ENCODE results near the gene STX2.
"Not testable (repeated sequence)": the region's sequence is repeated elsewhere in the genome, so short reads cannot be mapped to it uniquely, and the experiment has no call there.

Gene STX2

GRCh38 chr12:130752692-130753230, 86.3 kb downstream of the STX2 start:
- TF ChIP-seq CTCF (conservative IDR thresholded peaks at IDR 0.05; ENCODE audit: low read length) (no peak), EZH2phosphoT487 (IDR thresholded peaks at IDR 0.05; ENCODE audit: borderline replicate concordance) (no peak)
- no peaks in the 10 kb centered on the region for H3K9me3 ChIP-seq (ENCODE audit: insufficient read depth, low read depth, low read length)
- H3K4me1 ChIP-seq (ENCODE audit: insufficient read depth, low read length, poor library complexity, severe bottlenecking): no peaks in the 10 kb centered on the region
- H3K27me3 ChIP-seq (ENCODE audit: insufficient read depth, low read length, poor library complexity, severe bottlenecking): no peaks in the 10 kb centered on the region
- no peak overlapping the region for H3K4me2 ChIP-seq (ENCODE audit: low read depth, low read length, poor library complexity, severe bottlenecking)
- no peak overlapping the region for H3K4me3 ChIP-seq (ENCODE audit: low read length, poor library complexity, severe bottlenecking)
- H3F3A ChIP-seq (ENCODE audit: low read depth): no peaks in the 10 kb centered on the region
- no peak overlapping the region for H2AFZ ChIP-seq (ENCODE audit: low read length)
- no peaks in the 10 kb centered on the region for H3K79me2 ChIP-seq (ENCODE audit: insufficient read depth, low read length)
- H3K9ac ChIP-seq (ENCODE audit: low read depth, low read length, poor library complexity, severe bottlenecking): no peak overlapping the region
- H3K9me2 ChIP-seq (replicated peaks; ENCODE audit: low read depth, low read length): no peaks in the 10 kb centered on the region
- no peaks in the 10 kb centered on the region for H3K36me3 ChIP-seq (ENCODE audit: insufficient read depth, low read length)
- H4K20me1 ChIP-seq (ENCODE audit: insufficient read depth, low read length, poor library complexity, severe bottlenecking): no peaks in the 10 kb centered on the region

- H3K9ac ChIP-seq (ENCODE audit: low read depth, low read length, poor library complexity, severe bottlenecking); H3F3A ChIP-seq (ENCODE audit: low read depth); H3K9me2 ChIP-seq (replicated peaks; ENCODE audit: low read depth, low read length); H3K27me3 ChIP-seq (ENCODE audit: insufficient read depth, low read length, poor library complexity, severe bottlenecking); H3K36me3 ChIP-seq (ENCODE audit: insufficient read depth, low read length); H3K4me3 ChIP-seq (ENCODE audit: low read length, poor library complexity, severe bottlenecking); H2AFZ ChIP-seq (ENCODE audit: low read length); H3K4me1 ChIP-seq (ENCODE audit: insufficient read depth, low read length, poor library complexity, severe bottlenecking); H4K20me1 ChIP-seq (ENCODE audit: insufficient read depth, low read length, poor library complexity, severe bottlenecking); H3K9me3 ChIP-seq (ENCODE audit: insufficient read depth, low read depth, low read length); H3K79me2 ChIP-seq (ENCODE audit: insufficient read depth, low read length); H3K4me2 ChIP-seq (ENCODE audit: low read depth, low read length, poor library complexity, severe bottlenecking): not testable (repeated sequence)
Measured at GRCh38 chr12:130752037-130752436, 87.0 kb downstream of the STX2 start.

GRCh38 chr12:130748786-130749185, 90.3 kb downstream of the STX2 start:
- no peaks in the 10 kb centered on the region for H4K20me1 ChIP-seq (ENCODE audit: insufficient read depth, low read length, poor library complexity, severe bottlenecking)
- no peaks in the 10 kb centered on the region for H3F3A ChIP-seq (ENCODE audit: low read depth)
- no peaks in the 10 kb centered on the region for H3K9me3 ChIP-seq (ENCODE audit: insufficient read depth, low read depth, low read length)
- H2AFZ ChIP-seq (ENCODE audit: low read length): no peak overlapping the region
- no peaks in the 10 kb centered on the region for H3K4me1 ChIP-seq (ENCODE audit: insufficient read depth, low read length, poor library complexity, severe bottlenecking)
- no peaks in the 10 kb centered on the region for H3K36me3 ChIP-seq (ENCODE audit: insufficient read depth, low read length)
- no peak overlapping the region for H3K9ac ChIP-seq (ENCODE audit: low read depth, low read length, poor library complexity, severe bottlenecking)
- no peak overlapping the region for H3K4me3 ChIP-seq (ENCODE audit: low read length, poor library complexity, severe bottlenecking)
- H3K79me2 ChIP-seq (ENCODE audit: insufficient read depth, low read length): no peaks in the 10 kb centered on the region
- no peak for TF ChIP-seq EZH2phosphoT487 (IDR thresholded peaks at IDR 0.05; ENCODE audit: borderline replicate concordance)
- no peak for TF ChIP-seq CTCF (conservative IDR thresholded peaks at IDR 0.05; ENCODE audit: low read length)
- H3K27me3 ChIP-seq (ENCODE audit: insufficient read depth, low read length, poor library complexity, severe bottlenecking): no peaks in the 10 kb centered on the region
- no peak overlapping the region for H3K4me2 ChIP-seq (ENCODE audit: low read depth, low read length, poor library complexity, severe bottlenecking)
- H3K9me2 ChIP-seq (replicated peaks; ENCODE audit: low read depth, low read length): no peaks in the 10 kb centered on the region

All from Loucy (cell line).